Vagina (tissue), 2 donors: Measurements from ENCODE around the gene ZMYND15.

Experiments
- CTCF ChIP-seq, 3 experiments: fragments of 450-650 bp in 2 of 3; fragments of 200-600 bp in 1 of 3; sonication (generic) in 1 of 3; IDR thresholded peaks; one replicate each; pipeline ENCODE4 v1.5.1; 2017 to 2019; ENCODE audit warnings: antibody characterized with exemption in 3 of 3, mild to moderate bottlenecking in 2 of 3, moderate library complexity in 2 of 3
- POLR2AphosphoS5 ChIP-seq, 2 donors: sonication (generic); formaldehyde crosslinking; IDR thresholded peaks; one replicate each; pipeline ENCODE4 v1.9.0; 2017; ENCODE audit warnings: antibody characterized with exemption in 2 of 2, mild to moderate bottlenecking in 2 of 2, low read depth in 1 of 2; ENCODE audit not compliant: insufficient read depth in 1 of 2

GRCh38 chr17:4719146-4719545, 20.5 kb upstream of the ZMYND15 start:
- TF ChIP-seq CTCF (IDR thresholded peaks at IDR 0.05) (no peak), POLR2AphosphoS5 (IDR thresholded peaks at IDR 0.05; ENCODE audit: insufficient read depth in 1 of 2, low read depth in 1 of 2) (no peak)
